Measurements from ENCODE around the gene PROM1. TPM values are rescaled to one million over a fixed set of nuclear protein-coding genes. Genes with fewer than 3 reads are reported as not detected.

Gene PROM1
- polyA plus RNA-seq, 12 donors, result 25.9 to 67.7 (median 55.3) TPM; not detected in 1

Other genes with a start within 250 kb of the PROM1 start
- 1 to 10 TPM in 2 of 12 donors, under 1 TPM in 2, not detected in 8; 0.20 to 1.4 (median 0.74) TPM for gene FGFBP1, start 145.3 kb downstream of the PROM1 start, polyA plus RNA-seq (ENCODE audit: insufficient read length in 12 of 12)
- gene FGFBP2, start 120.8 kb downstream of the PROM1 start, polyA plus RNA-seq (ENCODE audit: insufficient read length in 12 of 12), result 1 to 10 TPM in 4 of 12 donors, under 1 TPM in 5, not detected in 3; 0.30 to 1.7 (median 0.65) TPM
- gene TAPT1, start 142.4 kb upstream of the PROM1 start, polyA plus RNA-seq (ENCODE audit: insufficient read length in 12 of 12), result 10 to 100 TPM in 11 of 12 donors, not detected in 1; 27.3 to 59.9 (median 41.2) TPM

Measured in muscle of arm (tissue), 12 donors.